Measurements from ENCODE around the gene FAM241A. TPM values are rescaled to one million over a fixed set of nuclear protein-coding genes. Genes with fewer than 3 reads are reported as not detected.

Gene FAM241A
- polyA plus RNA-seq, 3 donors: 1.8 to 5.5 (median 4.8) TPM

- no CpG with 5 or more reads among the region's 1 CpG for WGBS (ENCODE audit: insufficient coverage)
- peaks cover 0 to 9% of the 10 kb centered on the region in 2 donors for H3K4me1 ChIP-seq (ENCODE audit: control insufficient read depth in 1 of 2, insufficient read depth in 2 of 2, low read length in 2 of 2)
- no peak overlapping the region for H3K4me2 ChIP-seq (replicated peaks; ENCODE audit: extremely low read depth, low read length, poor library complexity, severe bottlenecking)
- no peak overlapping the region for H3K27ac ChIP-seq (ENCODE audit: low read depth in 1 of 2, low read length in 2 of 2)
- Mint-ChIP-seq H3K4me1 (peaks cover 16% of the 10 kb centered on the region), H3K4me3 (no peak overlapping the region), H3K36me3 (peaks cover 5 to 16% of the 10 kb centered on the region in 2 donors), H3K9me3 (peaks cover 0 to 3% (median 0%) of the 10 kb centered on the region in 7 donors), H3K27ac (no peak overlapping the region), H3K27me3 (ENCODE audit: low read depth in 3 of 3) (no peaks in the 10 kb centered on the region)
- no peak overlapping the region for H3K4me3 ChIP-seq (replicated peaks in 1 of 3; ENCODE audit: low read depth in 2 of 3, low read length in 3 of 3)
- no peaks in the 10 kb centered on the region for H4K20me1 ChIP-seq (ENCODE audit: insufficient read depth, low read length)
- no peak for DNase-seq
- no peaks in the 10 kb centered on the region for H3K9me3 ChIP-seq (replicated peaks in 1 of 2; ENCODE audit: control insufficient read depth in 1 of 2, insufficient read depth in 1 of 2, low read length in 2 of 2)
- peaks cover 14% of the 10 kb centered on the region for H3K79me2 ChIP-seq (ENCODE audit: insufficient read depth, low read length)
- H2AFZ ChIP-seq (ENCODE audit: insufficient read depth, low read depth, low read length, poor library complexity, severe bottlenecking): no peak overlapping the region
- no peak overlapping the region for H3K9ac ChIP-seq (ENCODE audit: insufficient read depth, low read length, poor library complexity, severe bottlenecking)
- intact Hi-C loops (cut with micrococcal nuclease): no loop called here
- TF ChIP-seq CTCF (IDR thresholded peaks at IDR 0.05): no peak
- H3K27me3 ChIP-seq (ENCODE audit: control insufficient read depth in 2 of 2, insufficient read depth in 2 of 2, low read length in 2 of 2): no peaks in the 10 kb centered on the region
- peaks cover 4% of the 10 kb centered on the region in 2 donors for H3K36me3 ChIP-seq (replicated peaks in 1 of 2; ENCODE audit: control insufficient read depth in 1 of 2, insufficient read depth in 2 of 2, low read length in 2 of 2)
Observed at GRCh38 chr4:112172180-112172579, 26.9 kb downstream of the FAM241A start.

- Histone ChIP-seq H3K27ac (ENCODE audit: low read depth in 1 of 2, low read length in 2 of 2) (no peak overlapping the region), H4K20me1 (ENCODE audit: insufficient read depth, low read length) (no peaks in the 10 kb centered on the region), H2AFZ (ENCODE audit: insufficient read depth, low read depth, low read length, poor library complexity, severe bottlenecking) (no peak overlapping the region), H3K36me3 (replicated peaks in 1 of 2; ENCODE audit: control insufficient read depth in 1 of 2, insufficient read depth in 2 of 2, low read length in 2 of 2) (peaks cover 4% of the 10 kb centered on the region in 2 donors), H3K9me3 (replicated peaks in 1 of 2; ENCODE audit: control insufficient read depth in 1 of 2, insufficient read depth in 1 of 2, low read length in 2 of 2) (no peaks in the 10 kb centered on the region), H3K4me1 (ENCODE audit: control insufficient read depth in 1 of 2, insufficient read depth in 2 of 2, low read length in 2 of 2) (peaks cover 0 to 9% of the 10 kb centered on the region in 2 donors), H3K4me2 (replicated peaks; ENCODE audit: extremely low read depth, low read length, poor library complexity, severe bottlenecking) (no peak overlapping the region), H3K4me3 (replicated peaks in 1 of 3; ENCODE audit: low read depth in 2 of 3, low read length in 3 of 3) (no peak overlapping the region), H3K79me2 (ENCODE audit: insufficient read depth, low read length) (peaks cover 14% of the 10 kb centered on the region), H3K27me3 (ENCODE audit: control insufficient read depth in 2 of 2, insufficient read depth in 2 of 2, low read length in 2 of 2) (no peaks in the 10 kb centered on the region), H3K9ac (ENCODE audit: insufficient read depth, low read length, poor library complexity, severe bottlenecking) (no peak overlapping the region)
- no peak overlapping the region for H3K4me3 Mint-ChIP-seq
- H3K9me3 Mint-ChIP-seq: no peaks in the 10 kb centered on the region
- H3K36me3 Mint-ChIP-seq: peaks cover 5 to 22% of the 10 kb centered on the region in 2 donors
- 76% methylated on average over 4 of the region's 8 CpGs for WGBS (ENCODE audit: insufficient coverage)
- TF ChIP-seq CTCF (IDR thresholded peaks at IDR 0.05): no peak
- intact Hi-C loops (cut with micrococcal nuclease): no loop called here
- DNase-seq: no peak
- no peaks in the 10 kb centered on the region for H3K27me3 Mint-ChIP-seq (ENCODE audit: low read depth in 3 of 3)
- peaks cover 16% of the 10 kb centered on the region for H3K4me1 Mint-ChIP-seq
- H3K27ac Mint-ChIP-seq: peak overlapping the region in 2 of 7 donors; percentile 15 to 45
Observed at GRCh38 chr4:112173593-112174558, 28.6 kb downstream of the FAM241A start.

Data from CD14-positive monocyte (primary cell).